ENCODE measurements around the gene CREB3L4. TPM values are rescaled to one million over a fixed set of nuclear protein-coding genes. Genes with fewer than 3 reads are reported as not detected.

Gene CREB3L4
- total and polyA plus RNA-seq, 2 of the 13 experiments (the other 11 are each of a cell fraction or from before 2014, with no cell fraction given) = 9.9 to 18.7 TPM

- TF ChIP-seq GMEB1 (CRISPR knock-in tag; IDR thresholded peaks at IDR 0.05; ENCODE audit: borderline replicate concordance) (peak; percentile 56; the same call in 1 of the 2 replicates), SRY (CRISPR knock-in tag; IDR thresholded peaks at IDR 0.05) (peak; percentile 85; the same call in 1 of the 2 replicates), ZNF3 (CRISPR knock-in tag; IDR thresholded peaks at IDR 0.05) (no peak), NFYB (CRISPR knock-in tag; IDR thresholded peaks at IDR 0.05) (peak; percentile 97), TGIF2 (CRISPR knock-in tag; IDR thresholded peaks at IDR 0.05) (peak; percentile 44; the same call in 1 of the 2 replicates), HOXD1 (CRISPR knock-in tag; IDR thresholded peaks at IDR 0.05) (0 out of 2 replicates have a peak, but pooled peaks have one; percentile 52), HOXA7 (CRISPR knock-in tag; IDR thresholded peaks at IDR 0.05) (no peak), ZNF883 (CRISPR knock-in tag; IDR thresholded peaks at IDR 0.05; ENCODE audit: not compliant biosample characterization) (peak; percentile 91), IKZF1 (IDR thresholded peaks at IDR 0.05) (no peak), IRF2 (CRISPR knock-in tag; IDR thresholded peaks at IDR 0.05) (no peak; the same call in none of the 2 replicates), NR2C2 (CRISPR knock-in tag; IDR thresholded peaks at IDR 0.05; ENCODE audit: borderline replicate concordance) (peak; percentile 78), ZFP62 (CRISPR knock-in tag; IDR thresholded peaks at IDR 0.05) (no peak), ZNF33B (CRISPR knock-in tag; IDR thresholded peaks at IDR 0.05) (peak; percentile 89; the same call in 1 of the 2 replicates), ZNF362 (CRISPR knock-in tag; IDR thresholded peaks at IDR 0.05; ENCODE audit: borderline replicate concordance) (peak; percentile 90), GMEB2 (CRISPR knock-in tag; IDR thresholded peaks at IDR 0.05; ENCODE audit: low read depth) (no peak), HOXA9 (CRISPR knock-in tag; IDR thresholded peaks at IDR 0.05; ENCODE audit: borderline replicate concordance) (no peak; the same call in 1 of the 2 replicates), ZNF124 (CRISPR knock-in tag; IDR thresholded peaks at IDR 0.05) (peak; percentile 81), E2F1 (CRISPR knock-in tag; IDR thresholded peaks at IDR 0.05) (peak; percentile 82), ZNF12 (CRISPR knock-in tag; IDR thresholded peaks at IDR 0.05) (no peak), ZNF703 (CRISPR knock-in tag; IDR thresholded peaks at IDR 0.05; ENCODE audit: borderline replicate concordance) (no peak; the same call in none of the 2 replicates), KLF16 (CRISPR knock-in tag; IDR thresholded peaks at IDR 0.05) (peak in 1 of 2 experiments; percentile 76; a peak in 1 of 4 replicates), HDAC1 (CRISPR knock-in tag; IDR thresholded peaks at IDR 0.05) (peak; percentile 88), TFDP2 (CRISPR knock-in tag; IDR thresholded peaks at IDR 0.05) (peak; percentile 86)
These were observed at the start of gene CREB3L4 (continued) for GRCh38 chr1:153967107-153967999.

Measured in HepG2 (cell line).